ENCODE data around the gene SPINDOC. TPM values are rescaled to one million over a fixed set of nuclear protein-coding genes. Genes with fewer than 3 reads are reported as not detected.
A peak's percentile ranks its signal among the peaks of the same experiment; 100 is the strongest.

The SPINDOC gene
- total and polyA plus RNA-seq, 11 donors = 7.8 to 12.0 (median 10.9) TPM

- Histone ChIP-seq H3K9me3 (no peaks in the 10 kb centered on the region), H3K4me1 (peaks cover 9 to 84% (median 53%) of the 10 kb centered on the region in 12 donors), H3K27ac (peak overlapping the region in 1 of 12 donors; percentile 42), H3K4me3 (no peak overlapping the region), H3K27me3 (no peaks in the 10 kb centered on the region), H3K36me3 (peaks cover 0 to 32% (median 11%) of the 10 kb centered on the region in 9 donors)
- intact Hi-C loops (cut with DNase I) = no loop called here
- DNase-seq = peak in 2 of 5 donors; percentile 29 to 48
- no peak for ATAC-seq
- TF ChIP-seq POLR2A (IDR thresholded peaks at IDR 0.05) = no peak
- TF ChIP-seq, protein P1, sequence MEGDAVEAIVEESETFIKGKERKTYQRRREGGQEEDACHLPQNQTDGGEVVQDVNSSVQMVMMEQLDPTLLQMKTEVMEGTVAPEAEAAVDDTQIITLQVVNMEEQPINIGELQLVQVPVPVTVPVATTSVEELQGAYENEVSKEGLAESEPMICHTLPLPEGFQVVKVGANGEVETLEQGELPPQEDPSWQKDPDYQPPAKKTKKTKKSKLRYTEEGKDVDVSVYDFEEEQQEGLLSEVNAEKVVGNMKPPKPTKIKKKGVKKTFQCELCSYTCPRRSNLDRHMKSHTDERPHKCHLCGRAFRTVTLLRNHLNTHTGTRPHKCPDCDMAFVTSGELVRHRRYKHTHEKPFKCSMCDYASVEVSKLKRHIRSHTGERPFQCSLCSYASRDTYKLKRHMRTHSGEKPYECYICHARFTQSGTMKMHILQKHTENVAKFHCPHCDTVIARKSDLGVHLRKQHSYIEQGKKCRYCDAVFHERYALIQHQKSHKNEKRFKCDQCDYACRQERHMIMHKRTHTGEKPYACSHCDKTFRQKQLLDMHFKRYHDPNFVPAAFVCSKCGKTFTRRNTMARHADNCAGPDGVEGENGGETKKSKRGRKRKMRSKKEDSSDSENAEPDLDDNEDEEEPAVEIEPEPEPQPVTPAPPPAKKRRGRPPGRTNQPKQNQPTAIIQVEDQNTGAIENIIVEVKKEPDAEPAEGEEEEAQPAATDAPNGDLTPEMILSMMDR (IDR thresholded peaks at IDR 0.05) = no peak
- 68 to 81% (median 74%) methylated on average over 4 of the region's 4 CpGs for WGBS, 4 donors
These were observed 53.0 kb downstream of the SPINDOC start for GRCh38 chr11:63866211-63866610.

DNA sequence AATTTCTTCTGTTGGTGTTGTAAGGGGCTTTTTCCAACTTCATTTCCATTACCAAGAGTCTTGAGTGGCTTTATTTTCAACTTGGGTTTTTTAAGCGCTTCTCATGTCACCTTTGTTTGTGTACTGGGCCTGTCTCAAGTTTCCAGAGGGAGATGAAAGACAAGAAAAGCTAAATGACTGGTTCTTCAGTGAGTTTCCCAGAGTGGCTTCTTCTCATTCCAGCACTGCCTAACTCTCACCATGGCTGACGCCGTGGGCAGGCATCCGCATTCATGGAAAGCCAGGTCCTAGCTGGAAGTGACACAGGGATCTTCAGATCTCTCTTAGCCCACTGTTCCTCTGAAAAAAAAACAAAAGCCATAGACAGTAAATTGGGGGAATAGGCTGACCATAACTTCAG is 54.3 kb downstream of the SPINDOC start:
- Histone ChIP-seq H3K27ac (peak overlapping the region in 2 of 12 donors; percentile 40 to 64), H3K27me3 (no peaks in the 10 kb centered on the region), H3K36me3 (peaks cover 0 to 25% (median 5%) of the 10 kb centered on the region in 9 donors), H3K4me1 (peaks cover 9 to 90% (median 62%) of the 10 kb centered on the region in 12 donors), H3K9me3 (no peaks in the 10 kb centered on the region), H3K4me3 (no peak overlapping the region)
- 90 to 95% (median 93%) methylated on average over 4 of the region's 4 CpGs for WGBS, 4 donors
- intact Hi-C loops (cut with DNase I) = no loop called here
- DNase-seq (no peak), ATAC-seq (no peak)
- TF ChIP-seq, protein P1 (IDR thresholded peaks at IDR 0.05) = no peak
- TF ChIP-seq POLR2A (IDR thresholded peaks at IDR 0.05) = no peak

- intact Hi-C loops (cut with DNase I) = no loop called here
- no peaks in the 10 kb centered on the region for H3K9me3 ChIP-seq
These were observed 55.3 kb downstream of the SPINDOC start for GRCh38 chr11:63868399-63869064.

DNA sequence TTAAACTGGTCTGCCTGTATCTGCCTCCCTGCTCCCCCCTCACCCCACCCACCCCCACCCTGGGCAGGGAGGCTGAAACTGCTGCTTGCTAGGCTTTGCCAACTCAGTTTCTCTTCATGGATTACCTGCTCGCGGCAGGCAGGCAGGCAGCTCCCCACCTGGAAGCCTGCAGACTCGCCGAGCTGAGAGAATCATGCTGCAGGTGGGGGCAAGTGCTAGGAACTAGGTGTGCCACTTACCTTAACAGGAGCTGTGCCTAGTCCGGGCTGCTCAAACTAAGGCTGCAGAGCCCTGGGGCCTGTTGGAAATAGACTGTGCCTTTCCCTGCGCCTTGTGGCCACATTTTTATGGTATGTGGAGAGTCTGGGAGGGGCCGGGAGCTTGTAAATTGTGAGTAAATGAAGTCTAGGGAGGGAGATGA is 55.9 kb downstream of the SPINDOC start:
- 67 to 81% (median 76%) methylated on average over 3 to 7 of the region's 7 CpGs for WGBS, 4 donors
- peak overlapping the region in 5 of 12 donors; percentile 1 to 64 (median 45) for H3K27ac ChIP-seq
- TF ChIP-seq, protein P1 (IDR thresholded peaks at IDR 0.05) = no peak
- TF ChIP-seq POLR2A (IDR thresholded peaks at IDR 0.05) = no peak
- no peak overlapping the region for H3K4me3 ChIP-seq
- H3K27me3 ChIP-seq = no peaks in the 10 kb centered on the region
- DNase-seq (no peak), ATAC-seq (no peak)
- peaks cover 0 to 10% (median 0%) of the 10 kb centered on the region in 9 donors for H3K36me3 ChIP-seq
- peaks cover 15 to 96% (median 77%) of the 10 kb centered on the region in 12 donors for H3K4me1 ChIP-seq
- intact Hi-C loops (cut with DNase I) = no loop called here
- H3K9me3 ChIP-seq = no peaks in the 10 kb centered on the region

More at GRCh38 chr11:63868399-63869064, 55.3 kb downstream of the SPINDOC start:
- no peaks in the 10 kb centered on the region for H3K27me3 ChIP-seq
- peaks cover 0 to 16% (median 0%) of the 10 kb centered on the region in 9 donors for H3K36me3 ChIP-seq
- ATAC-seq (no peak), DNase-seq (no peak)
- TF ChIP-seq POLR2A (IDR thresholded peaks at IDR 0.05) = no peak
- TF ChIP-seq, protein P1 (IDR thresholded peaks at IDR 0.05) = no peak
- WGBS, 4 donors = 16 to 30% (median 27%) methylated on average over 9 of the region's 9 CpGs
- H3K4me1 ChIP-seq = peaks cover 14 to 90% (median 71%) of the 10 kb centered on the region in 12 donors
- H3K4me3 ChIP-seq = no peak overlapping the region
- H3K27ac ChIP-seq = peak overlapping the region in 7 of 12 donors; percentile 39 to 64 (median 43)

Measured in heart left ventricle (tissue), 16 donors.